Fibroblast of lung (primary cell): ENCODE data around the gene TMEM259. TPM values are rescaled to one million over a fixed set of nuclear protein-coding genes. Genes with fewer than 3 reads are reported as not detected.
A peak's percentile ranks its signal among the peaks of the same experiment; 100 is the strongest.

Experiments
- DNase-seq, 2 donors: peaks; one replicate each; pipeline versions ENCODE4 v3.0.0 to v3.0.0-alpha.2; 2010; ENCODE audit warnings: low read depth in 2 of 2
- H2AFZ ChIP-seq: 2 replicates; pipeline ENCODE4 v1.5.1; 2012; ENCODE audit warnings: low read length, control low read depth, inconsistent platforms
- H3K27ac ChIP-seq: 2 replicates; pipeline ENCODE4 v1.5.1; 2011; ENCODE audit warnings: low read length, control low read depth; ENCODE audit not compliant: insufficient read depth
- H3K27me3 ChIP-seq: 2 replicates; pipeline ENCODE4 v1.5.1; 2011; ENCODE audit warnings: mild to moderate bottlenecking, low read length; ENCODE audit not compliant: control insufficient read depth, insufficient read depth
- H3K36me3 ChIP-seq: 2 replicates; pipeline ENCODE4 v1.5.1; 2011; ENCODE audit warnings: low read length; ENCODE audit not compliant: control insufficient read depth, insufficient read depth
- H3K4me1 ChIP-seq: 2 replicates; pipeline ENCODE4 v1.5.1; 2011; ENCODE audit warnings: low read length; ENCODE audit not compliant: control insufficient read depth, insufficient read depth; ENCODE audit errors: extremely low read depth
- H3K4me2 ChIP-seq: 2 replicates; pipeline ENCODE4 v1.5.1; 2011; ENCODE audit warnings: low read length, control low read depth; ENCODE audit not compliant: insufficient read depth; ENCODE audit errors: extremely low read depth
- H3K4me3 ChIP-seq, 4 experiments: fragments of 200-600 bp in 1 of 4; sonication (generic) in 1 of 4; replicated peaks in 1 of 4; 2 replicates each; pipeline ENCODE4 v1.5.1; 2011 to 2016; ENCODE audit warnings: low read length in 4 of 4, low read depth in 3 of 4, mild to moderate bottlenecking in 3 of 4, control low read depth in 2 of 4, inconsistent platforms in 1 of 4, mixed read lengths in 1 of 4; ENCODE audit not compliant: insufficient read depth in 1 of 4; ENCODE audit errors: control extremely low read depth in 1 of 4
- H3K79me2 ChIP-seq: 2 replicates; pipeline ENCODE4 v1.5.1; 2012; ENCODE audit warnings: mild to moderate bottlenecking, low read length, inconsistent platforms; ENCODE audit not compliant: control insufficient read depth, insufficient read depth
- H3K9ac ChIP-seq: 2 replicates; pipeline ENCODE4 v1.5.1; 2011; ENCODE audit warnings: mild to moderate bottlenecking, low read length, control low read depth; ENCODE audit not compliant: insufficient read depth
- H3K9me3 ChIP-seq: 2 replicates; pipeline ENCODE4 v1.5.1; 2012; ENCODE audit warnings: low read depth, low read length; ENCODE audit not compliant: control insufficient read depth, insufficient read depth
- H4K20me1 ChIP-seq: 2 replicates; pipeline ENCODE4 v1.5.1; 2011; ENCODE audit warnings: low read length; ENCODE audit not compliant: control insufficient read depth, insufficient read depth; ENCODE audit errors: extremely low read depth
- CTCF ChIP-seq, 2 donors: IDR thresholded peaks in 1 of 2; conservative IDR thresholded peaks in 1 of 2; 1 replicate in 1 of 2; 2 replicates in 1 of 2; pipeline ENCODE4 v1.5.1; 2011 to 2012; ENCODE audit warnings: low read length in 2 of 2, control low read depth in 1 of 2, inconsistent platforms in 1 of 2, low read depth in 1 of 2, mild to moderate bottlenecking in 1 of 2
- EZH2 ChIP-seq: IDR thresholded peaks from 2 replicates; pipeline ENCODE4 v1.5.1; 2012; ENCODE audit warnings: low read length, control low read depth, mild to moderate bottlenecking; ENCODE audit errors: missing control alignments
- polyA plus RNA-seq, 2 donors: library from polyadenylated mRNA; depleted of rRNA in 1 of 2; stranded (reverse) in 1 of 2; unstranded in 1 of 2; fragments of >200 nt; gene quantifications; 2 replicates each; pipeline ENCODE4 v1.2.1, GENCODE V29; 2011 to 2012; ENCODE audit warnings: missing spikeins in 1 of 2
- total RNA-seq: library from RNA; depleted of rRNA; stranded (reverse); fragments of >200 nt; gene quantifications from 2 replicates; pipeline ENCODE4 v1.2.1, GENCODE V29; 2014

The TMEM259 gene
- total and polyA plus RNA-seq, 2 donors (not counting 1 experiment from before 2014, with no cell fraction given), result 57.8 to 67.1 TPM

GRCh38 chr19:1000095-1000494 is 20.8 kb downstream of the TMEM259 start, which contains the start of gene GRIN3B:
GRIN3B (plus strand) TSS chr19:1000419; CDS start chr19:1000438, 19 bp downstream.
- Histone ChIP-seq H3K79me2 (no peaks in the 10 kb centered on the region), H3K4me2 (peak within 1 kb of the TSS; percentile 44), H3K27me3 (peaks cover 30% of the 10 kb centered on the region), H3K9me3 (no peaks in the 10 kb centered on the region), H3K27ac (no peak within 1 kb of the TSS), H3K9ac (no peak within 1 kb of the TSS), H4K20me1 (no peaks in the 10 kb centered on the region), H3K4me3 (peak within 1 kb of the TSS in 2 of 4 experiments; percentile 9 to 34), H3K36me3 (no peaks in the 10 kb centered on the region), H3K4me1 (no peaks in the 10 kb centered on the region), H2AFZ (no peak within 1 kb of the TSS)
- peak in 1 of 2 donors; percentile 44 for DNase-seq
- TF ChIP-seq CTCF (conservative IDR thresholded peaks at IDR 0.05 in 1 of 2, IDR thresholded peaks at IDR 0.05 in 1 of 2; ENCODE audit: low read depth in 1 of 2, low read length in 2 of 2), result peak; percentile 28 to 41
- no peak for TF ChIP-seq EZH2

GRCh38 chr19:999379-999719 is 21.6 kb downstream of the TMEM259 start:
- no peak overlapping the region for H3K27ac ChIP-seq
- H3K27me3 ChIP-seq, result peaks cover 30% of the 10 kb centered on the region
- no peaks in the 10 kb centered on the region for H4K20me1 ChIP-seq
- H3K4me3 ChIP-seq, result no peak overlapping the region
- no peaks in the 10 kb centered on the region for H3K4me1 ChIP-seq
- H3K36me3 ChIP-seq, result peaks cover 2% of the 10 kb centered on the region
- H3K9me3 ChIP-seq, result no peaks in the 10 kb centered on the region
- no peak overlapping the region for H3K4me2 ChIP-seq
- no peak for DNase-seq
- no peak overlapping the region for H2AFZ ChIP-seq
- TF ChIP-seq CTCF (conservative IDR thresholded peaks at IDR 0.05 in 1 of 2, IDR thresholded peaks at IDR 0.05 in 1 of 2; ENCODE audit: low read depth in 1 of 2, low read length in 2 of 2) (no peak), EZH2 (peak; percentile 66)
- H3K79me2 ChIP-seq, result no peaks in the 10 kb centered on the region
- H3K9ac ChIP-seq, result no peak overlapping the region

DNA sequence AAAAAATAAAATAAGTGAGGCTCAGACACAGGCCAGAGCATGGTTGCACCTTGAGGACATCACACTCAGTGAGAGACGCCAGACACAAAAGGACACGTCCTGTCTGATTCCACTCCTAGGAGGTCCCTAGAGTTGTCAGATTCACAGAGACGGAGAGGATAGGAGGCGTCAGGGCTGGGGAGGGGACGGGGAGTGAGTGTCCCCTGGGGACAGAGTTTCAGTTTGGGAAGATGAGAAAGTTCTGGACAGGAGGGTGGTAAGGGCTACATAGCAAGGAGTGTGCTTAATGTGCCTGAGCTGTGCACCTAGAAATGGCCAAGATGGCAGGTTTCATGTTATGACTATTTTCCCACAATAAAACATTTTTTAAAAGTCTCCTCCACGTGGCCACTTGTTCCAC is 22.9 kb downstream of the TMEM259 start:
- Histone ChIP-seq H4K20me1 (no peaks in the 10 kb centered on the region), H2AFZ (no peak overlapping the region), H3K27ac (no peak overlapping the region), H3K9me3 (no peaks in the 10 kb centered on the region), H3K4me3 (no peak overlapping the region), H3K4me1 (no peaks in the 10 kb centered on the region), H3K36me3 (peaks cover 12% of the 10 kb centered on the region), H3K9ac (no peak overlapping the region), H3K4me2 (no peak overlapping the region), H3K79me2 (no peaks in the 10 kb centered on the region), H3K27me3 (peaks cover 30% of the 10 kb centered on the region)
- TF ChIP-seq CTCF (conservative IDR thresholded peaks at IDR 0.05 in 1 of 2, IDR thresholded peaks at IDR 0.05 in 1 of 2; ENCODE audit: low read depth in 1 of 2, low read length in 2 of 2) (no peak), EZH2 (no peak)
- no peak for DNase-seq
